OCI-M2 (cell line): ENCODE results near the gene MON1A.
"Not testable (repeated sequence)": the region's sequence is repeated elsewhere in the genome, so short reads cannot be mapped to it uniquely, and the experiment has no call there.

Experiments
- DNase-seq: peaks from one replicate; lab custom pipeline; 2025; ENCODE audit not compliant: unreplicated experiment; lab: John Stamatoyannopoulos, UW

Gene MON1A

GRCh38 chr3:49917806-49918590 lies 11.6 kb downstream of the MON1A start:
- not testable (repeated sequence) for DNase-seq

- DNase-seq, result no peak
Measured at GRCh38 chr3:49916686-49917085, 12.9 kb downstream of the MON1A start.

- no peak for DNase-seq
Measured at GRCh38 chr3:49914906-49915305, 14.7 kb downstream of the MON1A start.

- DNase-seq, result no peak
Measured at GRCh38 chr3:49912881-49913281, 16.7 kb downstream of the MON1A start.

GRCh38 chr3:49911611-49912010 lies 18.0 kb downstream of the MON1A start:
- no peak for DNase-seq

GRCh38 chr3:49911124-49911420 lies 18.5 kb downstream of the MON1A start:
- DNase-seq, result no peak

- DNase-seq, result no peak
Measured at GRCh38 chr3:49910409-49911123, 19.0 kb downstream of the MON1A start.

GRCh38 chr3:49908373-49909199 lies 21.0 kb downstream of the MON1A start:
- no peak for DNase-seq

- DNase-seq, result no peak
Measured at GRCh38 chr3:49906073-49906743, 23.4 kb downstream of the MON1A start.

GRCh38 chr3:49904448-49904847 lies 25.2 kb downstream of the MON1A start:
- not testable (repeated sequence) for DNase-seq

- no peak for DNase-seq
Measured at GRCh38 chr3:49903451-49904424, 25.9 kb downstream of the MON1A start, which contains the start of gene MST1R. Gene MST1R (minus strand): TSS chr3:49903873. CDS start chr3:49903609, 264 bp downstream.

GRCh38 chr3:49902511-49903345 lies 26.9 kb downstream of the MON1A start:
- no peak for DNase-seq

GRCh38 chr3:49901366-49902339 lies 28.0 kb downstream of the MON1A start:
- DNase-seq, result no peak

GRCh38 chr3:49900491-49901153 lies 29.0 kb downstream of the MON1A start:
- DNase-seq, result no peak

GRCh38 chr3:49899815-49900214 lies 29.8 kb downstream of the MON1A start:
- no peak for DNase-seq

GRCh38 chr3:49898991-49899390 lies 30.6 kb downstream of the MON1A start:
- DNase-seq, result no peak

GRCh38 chr3:49896345-49896744 lies 33.3 kb downstream of the MON1A start:
- no peak for DNase-seq
